ENCODE results near the gene COQ10B. TPM values are rescaled to one million over a fixed set of nuclear protein-coding genes. Genes with fewer than 3 reads are reported as not detected.

COQ10B gene
- total RNA-seq, 1 donor: 48.1 TPM

DNA sequence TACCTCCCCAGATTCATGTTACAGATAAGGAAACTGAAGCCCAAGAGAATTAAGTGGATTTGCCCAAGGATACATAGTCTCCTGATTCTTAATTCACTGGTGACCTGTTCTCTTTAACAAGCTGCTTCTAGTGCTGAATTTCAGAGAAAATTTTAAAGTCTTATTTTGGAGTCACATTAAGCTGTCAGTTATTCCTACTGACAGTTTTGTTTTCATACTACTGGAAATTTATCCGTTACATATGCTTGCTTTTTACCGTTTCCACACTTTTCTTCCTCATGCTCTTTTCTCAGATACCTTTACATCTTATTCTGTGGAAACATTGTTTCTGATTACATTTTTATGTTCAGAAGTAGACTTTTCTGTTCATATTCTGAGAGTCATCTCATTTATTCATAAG, 63.8 kb downstream of the COQ10B start:
- Histone ChIP-seq H3K27me3 (ENCODE audit: insufficient read depth, low read length) (no peaks in the 10 kb centered on the region), H3K36me3 (ENCODE audit: insufficient read depth, low read length) (no peaks in the 10 kb centered on the region), H2AFZ (ENCODE audit: low read length) (no peak overlapping the region), H3K4me1 (ENCODE audit: insufficient read depth, low read length) (peaks cover 10% of the 10 kb centered on the region), H4K20me1 (ENCODE audit: insufficient read depth, low read length) (peaks cover 19% of the 10 kb centered on the region), H3K9me3 (ENCODE audit: low read depth, low read length) (no peaks in the 10 kb centered on the region), H3K4me3 (ENCODE audit: insufficient read depth, low read length) (peak overlapping the region; percentile 97), H3K27ac (ENCODE audit: low read depth, low read length) (peak overlapping the region; percentile 79), H3K4me2 (ENCODE audit: insufficient read depth, low read length) (peak overlapping the region; percentile 91), H3K79me2 (ENCODE audit: insufficient read depth, low read length) (peaks cover 66% of the 10 kb centered on the region)
- TF ChIP-seq, protein P1, sequence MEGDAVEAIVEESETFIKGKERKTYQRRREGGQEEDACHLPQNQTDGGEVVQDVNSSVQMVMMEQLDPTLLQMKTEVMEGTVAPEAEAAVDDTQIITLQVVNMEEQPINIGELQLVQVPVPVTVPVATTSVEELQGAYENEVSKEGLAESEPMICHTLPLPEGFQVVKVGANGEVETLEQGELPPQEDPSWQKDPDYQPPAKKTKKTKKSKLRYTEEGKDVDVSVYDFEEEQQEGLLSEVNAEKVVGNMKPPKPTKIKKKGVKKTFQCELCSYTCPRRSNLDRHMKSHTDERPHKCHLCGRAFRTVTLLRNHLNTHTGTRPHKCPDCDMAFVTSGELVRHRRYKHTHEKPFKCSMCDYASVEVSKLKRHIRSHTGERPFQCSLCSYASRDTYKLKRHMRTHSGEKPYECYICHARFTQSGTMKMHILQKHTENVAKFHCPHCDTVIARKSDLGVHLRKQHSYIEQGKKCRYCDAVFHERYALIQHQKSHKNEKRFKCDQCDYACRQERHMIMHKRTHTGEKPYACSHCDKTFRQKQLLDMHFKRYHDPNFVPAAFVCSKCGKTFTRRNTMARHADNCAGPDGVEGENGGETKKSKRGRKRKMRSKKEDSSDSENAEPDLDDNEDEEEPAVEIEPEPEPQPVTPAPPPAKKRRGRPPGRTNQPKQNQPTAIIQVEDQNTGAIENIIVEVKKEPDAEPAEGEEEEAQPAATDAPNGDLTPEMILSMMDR (IDR thresholded peaks at IDR 0.05; ENCODE audit: extremely low read depth, low read depth, low read length): no peak
- DNase-seq (ENCODE audit: insufficient read length, low spot score, missing footprints): peak; percentile 25

Small RNA genes within 50 kb of the gene (small RNA-seq; reads per million reads assigned to genes)
- gene RF00394: not detected
- not detected for gene RNU6-1029P

Other genes with a start within 250 kb of the COQ10B start
- gene ANKRD44, start 142.8 kb upstream of the COQ10B start, total RNA-seq: 44.5 and 56.3 TPM in 2 replicates
- 241 and 253 TPM in 2 replicates for gene SF3B1, start 18.5 kb upstream of the COQ10B start, total RNA-seq
- 117 and 121 TPM in 2 replicates for gene HSPD1, start 46.3 kb downstream of the COQ10B start, total RNA-seq
- gene HSPE1, start 46.8 kb downstream of the COQ10B start, total RNA-seq: 23.5 and 30.6 TPM in 2 replicates
- gene MOB4, start 62.5 kb downstream of the COQ10B start, total RNA-seq: 26.4 and 33.3 TPM in 2 replicates
- 14.5 and 18.6 TPM in 2 replicates for gene RFTN2, start 222.0 kb downstream of the COQ10B start, total RNA-seq

Data from osteoblast (primary cell).